ENCODE data around the gene PPP2R2C. TPM values are rescaled to one million over a fixed set of nuclear protein-coding genes. Genes with fewer than 3 reads are reported as not detected.

The PPP2R2C gene
- total RNA-seq, 6 experiments from 2014 or later = 0.14 to 0.25 (median 0.23) TPM; not detected in 2

- no peak overlapping the region for H3K4me3 Mint-ChIP-seq
- no peak for DNase-seq
- no peaks in the 10 kb centered on the region for H3K9me3 Mint-ChIP-seq
- H3K27ac Mint-ChIP-seq = no peak overlapping the region
- no peak for TF ChIP-seq CTCF (IDR thresholded peaks at IDR 0.05)
- peaks cover 12% of the 10 kb centered on the region; the same call in 1 of the 2 replicates for H3K4me1 Mint-ChIP-seq (ENCODE audit: low read depth)
- no peaks in the 10 kb centered on the region for H3K36me3 Mint-ChIP-seq (ENCODE audit: low read depth)
- H3K27me3 Mint-ChIP-seq (ENCODE audit: insufficient read depth) = peaks cover 41% of the 10 kb centered on the region
Measured at GRCh38 chr4:6354119-6354518, 118.3 kb downstream of the PPP2R2C start.

- Mint-ChIP-seq H3K9me3 (no peaks in the 10 kb centered on the region), H3K27me3 (ENCODE audit: insufficient read depth) (peaks cover 52% of the 10 kb centered on the region), H3K4me1 (ENCODE audit: low read depth) (peaks cover 12% of the 10 kb centered on the region; the same call in 1 of the 2 replicates), H3K4me3 (no peak overlapping the region), H3K36me3 (ENCODE audit: low read depth) (no peaks in the 10 kb centered on the region), H3K27ac (no peak overlapping the region)
- no peak for DNase-seq
- TF ChIP-seq CTCF (IDR thresholded peaks at IDR 0.05) = no peak
Measured at GRCh38 chr4:6352031-6352692, 120.3 kb downstream of the PPP2R2C start.

- no peak for DNase-seq
- H3K4me1 Mint-ChIP-seq (ENCODE audit: low read depth) = peaks cover 12% of the 10 kb centered on the region; the same call in 1 of the 2 replicates
- H3K27me3 Mint-ChIP-seq (ENCODE audit: insufficient read depth) = peaks cover 47% of the 10 kb centered on the region
- no peaks in the 10 kb centered on the region; the same call in 1 of the 2 replicates for H3K9me3 Mint-ChIP-seq
- no peak for TF ChIP-seq CTCF (IDR thresholded peaks at IDR 0.05)
- no peak overlapping the region for H3K4me3 Mint-ChIP-seq
- no peaks in the 10 kb centered on the region for H3K36me3 Mint-ChIP-seq (ENCODE audit: low read depth)
- no peak overlapping the region for H3K27ac Mint-ChIP-seq
Measured at GRCh38 chr4:6351246-6352000, 121.0 kb downstream of the PPP2R2C start.

GRCh38 chr4:6350646-6351045 lies 121.8 kb downstream of the PPP2R2C start:
- Mint-ChIP-seq H3K27me3 (ENCODE audit: insufficient read depth) (peaks cover 44% of the 10 kb centered on the region), H3K27ac (no peak overlapping the region), H3K4me3 (no peak overlapping the region), H3K4me1 (ENCODE audit: low read depth) (peaks cover 12% of the 10 kb centered on the region; the same call in 1 of the 2 replicates), H3K9me3 (peaks cover 6% of the 10 kb centered on the region; the same call in 1 of the 2 replicates), H3K36me3 (ENCODE audit: low read depth) (no peaks in the 10 kb centered on the region)
- no peak for TF ChIP-seq CTCF (IDR thresholded peaks at IDR 0.05)
- no peak for DNase-seq

- Mint-ChIP-seq H3K36me3 (ENCODE audit: low read depth) (no peaks in the 10 kb centered on the region), H3K27me3 (ENCODE audit: insufficient read depth) (peaks cover 41% of the 10 kb centered on the region), H3K27ac (peak overlapping the region; percentile 21; the same call in 1 of the 2 replicates), H3K4me1 (ENCODE audit: low read depth) (peaks cover 12% of the 10 kb centered on the region; the same call in 1 of the 2 replicates), H3K4me3 (no peak overlapping the region; the same call in 1 of the 2 replicates), H3K9me3 (peaks cover 6% of the 10 kb centered on the region; the same call in 1 of the 2 replicates)
- no peak for DNase-seq
- TF ChIP-seq CTCF (IDR thresholded peaks at IDR 0.05) = no peak
Measured at GRCh38 chr4:6349896-6350603, 122.4 kb downstream of the PPP2R2C start.

Data from HFFc6 (cell line).